ENCODE results near the gene KLHDC10. TPM values are rescaled to one million over a fixed set of nuclear protein-coding genes. Genes with fewer than 3 reads are reported as not detected.

The KLHDC10 gene
- total and polyA plus RNA-seq, 2 donors (not counting 1 experiment from before 2014, with no cell fraction given) = 28.5 to 29.1 TPM

GRCh38 chr7:130092598-130092997, 22.3 kb downstream of the KLHDC10 start:
- no peaks in the 10 kb centered on the region for H3K27me3 ChIP-seq (ENCODE audit: control insufficient read depth, insufficient read depth, low read length)
- no peak for DNase-seq (ENCODE audit: low read depth in 2 of 2)
- H3K4me2 ChIP-seq (ENCODE audit: extremely low read depth, insufficient read depth, low read length) = no peak overlapping the region
- H3K4me1 ChIP-seq (ENCODE audit: control insufficient read depth, extremely low read depth, insufficient read depth, low read length) = peaks cover 9% of the 10 kb centered on the region
- H3K79me2 ChIP-seq (ENCODE audit: control insufficient read depth, insufficient read depth, low read length) = peaks cover 14% of the 10 kb centered on the region
- no peaks in the 10 kb centered on the region for H3K9me3 ChIP-seq (ENCODE audit: control insufficient read depth, insufficient read depth, low read depth, low read length)
- H3K36me3 ChIP-seq (ENCODE audit: control insufficient read depth, insufficient read depth, low read length) = no peaks in the 10 kb centered on the region
- no peak overlapping the region for H2AFZ ChIP-seq (ENCODE audit: low read length)
- H3K27ac ChIP-seq (ENCODE audit: insufficient read depth, low read length) = no peak overlapping the region
- TF ChIP-seq CTCF (conservative IDR thresholded peaks at IDR 0.05 in 1 of 2, IDR thresholded peaks at IDR 0.05 in 1 of 2; ENCODE audit: low read depth in 1 of 2, low read length in 2 of 2) (no peak), EZH2 (IDR thresholded peaks at IDR 0.05; ENCODE audit: low read length, missing control alignments) (no peak)
- no peaks in the 10 kb centered on the region for H4K20me1 ChIP-seq (ENCODE audit: control insufficient read depth, extremely low read depth, insufficient read depth, low read length)
- H3K9ac ChIP-seq (ENCODE audit: insufficient read depth, low read length) = no peak overlapping the region
- H3K4me3 ChIP-seq (replicated peaks in 1 of 4; ENCODE audit: control extremely low read depth in 1 of 4, insufficient read depth in 1 of 4, low read depth in 3 of 4, low read length in 4 of 4) = no peak overlapping the region

DNA sequence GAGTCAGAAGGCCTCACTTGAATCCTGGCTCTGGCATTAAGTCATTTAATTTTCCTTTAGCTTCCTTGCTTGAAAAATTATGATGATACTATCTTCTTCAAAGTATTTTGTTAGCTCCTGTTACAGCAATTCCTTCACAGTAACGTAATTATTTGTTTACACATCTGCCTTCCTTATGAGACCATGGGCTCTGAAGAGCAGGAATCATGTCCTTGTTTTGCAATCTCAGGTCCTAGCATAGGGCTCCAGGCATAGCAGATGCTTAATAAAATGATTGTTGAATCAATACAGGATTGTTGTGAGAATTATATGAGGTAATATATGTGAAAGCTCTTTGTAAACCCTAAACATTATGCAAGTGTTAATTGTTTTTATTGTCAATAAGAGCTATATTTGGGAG, 25.5 kb downstream of the KLHDC10 start:
- Histone ChIP-seq H2AFZ (ENCODE audit: low read length) (no peak overlapping the region), H3K9me3 (ENCODE audit: control insufficient read depth, insufficient read depth, low read depth, low read length) (no peaks in the 10 kb centered on the region), H3K4me1 (ENCODE audit: control insufficient read depth, extremely low read depth, insufficient read depth, low read length) (peaks cover 9% of the 10 kb centered on the region), H3K27ac (ENCODE audit: insufficient read depth, low read length) (no peak overlapping the region), H4K20me1 (ENCODE audit: control insufficient read depth, extremely low read depth, insufficient read depth, low read length) (no peaks in the 10 kb centered on the region), H3K79me2 (ENCODE audit: control insufficient read depth, insufficient read depth, low read length) (peaks cover 6% of the 10 kb centered on the region), H3K4me3 (replicated peaks in 1 of 4; ENCODE audit: control extremely low read depth in 1 of 4, insufficient read depth in 1 of 4, low read depth in 3 of 4, low read length in 4 of 4) (no peak overlapping the region), H3K4me2 (ENCODE audit: extremely low read depth, insufficient read depth, low read length) (no peak overlapping the region), H3K9ac (ENCODE audit: insufficient read depth, low read length) (no peak overlapping the region), H3K36me3 (ENCODE audit: control insufficient read depth, insufficient read depth, low read length) (no peaks in the 10 kb centered on the region), H3K27me3 (ENCODE audit: control insufficient read depth, insufficient read depth, low read length) (no peaks in the 10 kb centered on the region)
- TF ChIP-seq EZH2 (IDR thresholded peaks at IDR 0.05; ENCODE audit: low read length, missing control alignments) (no peak), CTCF (conservative IDR thresholded peaks at IDR 0.05 in 1 of 2, IDR thresholded peaks at IDR 0.05 in 1 of 2; ENCODE audit: low read depth in 1 of 2, low read length in 2 of 2) (no peak)
- peak; percentile 44 to 47 for DNase-seq (ENCODE audit: low read depth in 2 of 2)

GRCh38 chr7:130096243-130096827, 26.0 kb downstream of the KLHDC10 start:
- Histone ChIP-seq H3K79me2 (ENCODE audit: control insufficient read depth, insufficient read depth, low read length) (peaks cover 6% of the 10 kb centered on the region), H3K4me3 (replicated peaks in 1 of 4; ENCODE audit: control extremely low read depth in 1 of 4, insufficient read depth in 1 of 4, low read depth in 3 of 4, low read length in 4 of 4) (no peak overlapping the region), H3K4me2 (ENCODE audit: extremely low read depth, insufficient read depth, low read length) (no peak overlapping the region), H3K27ac (ENCODE audit: insufficient read depth, low read length) (no peak overlapping the region), H3K36me3 (ENCODE audit: control insufficient read depth, insufficient read depth, low read length) (no peaks in the 10 kb centered on the region), H2AFZ (ENCODE audit: low read length) (no peak overlapping the region), H4K20me1 (ENCODE audit: control insufficient read depth, extremely low read depth, insufficient read depth, low read length) (no peaks in the 10 kb centered on the region), H3K4me1 (ENCODE audit: control insufficient read depth, extremely low read depth, insufficient read depth, low read length) (peaks cover 9% of the 10 kb centered on the region), H3K9ac (ENCODE audit: insufficient read depth, low read length) (no peak overlapping the region), H3K9me3 (ENCODE audit: control insufficient read depth, insufficient read depth, low read depth, low read length) (no peaks in the 10 kb centered on the region), H3K27me3 (ENCODE audit: control insufficient read depth, insufficient read depth, low read length) (no peaks in the 10 kb centered on the region)
- TF ChIP-seq EZH2 (IDR thresholded peaks at IDR 0.05; ENCODE audit: low read length, missing control alignments) (no peak), CTCF (conservative IDR thresholded peaks at IDR 0.05 in 1 of 2, IDR thresholded peaks at IDR 0.05 in 1 of 2; ENCODE audit: low read depth in 1 of 2, low read length in 2 of 2) (peak; percentile 36 to 48)
- DNase-seq (ENCODE audit: low read depth in 2 of 2) = peak in 1 of 2 donors; percentile 33
